Stimulated activated CD8-positive, alpha-beta memory T cell treated with anti-CD3 and anti-CD28 coated beads, Interleukin-12 subunit alpha, Interleukin-12 subunit beta, amount 100 ng/mL, for 1 hour (primary cell): ENCODE measurements around the gene BCL6B.
"Not testable (repeated sequence)": the region's sequence is repeated elsewhere in the genome, so short reads cannot be mapped to it uniquely, and the experiment has no call there.

Source experiments
- DNase-seq: peaks from one replicate; pipeline ENCODE4 v3.0.0-alpha.2; 2020; ENCODE audit warnings: low read depth

BCL6B gene, protein sequence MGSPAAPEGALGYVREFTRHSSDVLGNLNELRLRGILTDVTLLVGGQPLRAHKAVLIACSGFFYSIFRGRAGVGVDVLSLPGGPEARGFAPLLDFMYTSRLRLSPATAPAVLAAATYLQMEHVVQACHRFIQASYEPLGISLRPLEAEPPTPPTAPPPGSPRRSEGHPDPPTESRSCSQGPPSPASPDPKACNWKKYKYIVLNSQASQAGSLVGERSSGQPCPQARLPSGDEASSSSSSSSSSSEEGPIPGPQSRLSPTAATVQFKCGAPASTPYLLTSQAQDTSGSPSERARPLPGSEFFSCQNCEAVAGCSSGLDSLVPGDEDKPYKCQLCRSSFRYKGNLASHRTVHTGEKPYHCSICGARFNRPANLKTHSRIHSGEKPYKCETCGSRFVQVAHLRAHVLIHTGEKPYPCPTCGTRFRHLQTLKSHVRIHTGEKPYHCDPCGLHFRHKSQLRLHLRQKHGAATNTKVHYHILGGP

DNA sequence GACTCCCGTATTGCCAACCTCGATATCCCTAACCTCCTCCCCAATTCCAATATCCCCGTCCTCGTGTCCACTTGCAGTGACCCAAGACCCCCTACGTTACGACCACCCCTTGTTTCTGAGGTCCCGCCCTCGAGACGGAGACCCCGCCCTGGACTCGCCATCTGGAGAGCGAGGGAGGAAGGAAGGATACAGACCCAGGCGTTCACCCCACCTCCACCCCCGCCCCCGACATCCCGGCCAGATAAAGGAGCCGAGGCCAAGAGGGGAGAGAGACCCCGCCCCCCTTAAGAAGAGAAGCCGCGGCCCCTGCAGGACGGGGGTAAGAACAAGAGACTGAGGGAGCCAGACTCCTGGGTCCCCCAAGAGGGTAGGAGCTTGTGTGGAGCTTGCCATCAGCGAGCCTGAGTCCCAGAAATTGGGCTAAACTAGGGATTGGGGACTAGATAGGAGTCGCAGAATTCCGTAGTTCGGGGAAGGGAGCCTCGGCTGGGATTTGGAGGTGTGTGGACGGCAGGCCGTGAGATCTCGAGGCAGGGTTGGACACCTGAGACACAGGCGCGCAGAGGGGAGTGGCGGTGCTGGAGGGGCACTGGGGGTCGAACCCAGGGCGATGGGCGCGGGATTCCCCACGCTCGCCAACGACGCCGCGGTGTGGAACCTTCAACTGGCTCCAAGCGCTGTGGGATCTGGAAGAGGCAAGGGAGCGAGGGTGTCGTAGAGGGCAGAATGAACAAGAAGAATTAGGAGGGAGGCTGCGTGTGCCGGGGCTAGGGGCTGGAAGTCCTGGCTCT, at the start of gene BCL6B:
Gene BCL6B, plus strand, starts transcription at position 270 of the 791 bp plus-strand sequence. CDS start 622 bp downstream, outside the sequence.
- no peak for DNase-seq

- DNase-seq, result not testable (repeated sequence)
Observed at GRCh38 chr17:6979440-6979839, 43.4 kb upstream of the BCL6B start.

- DNase-seq, result no peak
Observed at GRCh38 chr17:6981426-6981825, 41.4 kb upstream of the BCL6B start.

DNA sequence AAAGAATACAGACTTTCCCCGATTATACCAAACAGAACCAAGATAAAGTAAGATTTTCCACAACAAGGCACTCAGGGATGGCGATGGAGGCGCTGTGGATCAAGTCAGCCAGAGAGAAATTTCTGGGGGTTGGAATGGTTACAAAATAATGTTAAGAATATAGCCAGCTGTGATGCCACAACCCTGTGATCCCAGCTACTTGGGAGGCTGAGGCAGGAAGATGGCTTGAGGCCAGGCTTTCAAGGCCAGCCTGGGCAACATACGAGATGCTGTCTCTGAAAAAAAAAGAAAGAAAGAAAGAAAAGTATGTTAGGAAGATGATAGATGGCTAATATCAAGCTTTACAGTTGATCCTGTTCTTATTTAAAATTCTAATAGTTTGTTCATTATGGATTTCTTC, 37.6 kb upstream of the BCL6B start:
- no peak for DNase-seq

DNA sequence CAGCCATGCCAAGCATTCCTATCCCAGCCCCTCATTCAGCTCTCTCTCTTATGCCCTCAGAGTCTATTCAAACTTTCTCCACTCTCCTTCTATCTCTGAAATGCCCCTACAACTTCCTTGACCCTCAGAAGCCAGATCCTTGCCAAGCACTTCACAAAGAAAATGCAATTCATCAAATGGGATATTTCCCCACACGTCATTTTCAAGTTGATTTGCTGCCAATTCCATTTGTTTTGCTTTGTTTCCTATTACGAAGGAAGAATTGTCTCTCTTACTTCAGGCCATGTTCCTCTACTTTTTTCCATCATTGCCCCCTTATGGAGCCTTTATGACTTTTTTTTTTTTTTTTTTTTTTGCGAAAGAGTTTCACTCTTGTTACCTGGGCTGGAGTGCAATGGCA, 36.2 kb upstream of the BCL6B start:
- no peak for DNase-seq

GRCh38 chr17:6989779-6990178, 33.1 kb upstream of the BCL6B start:
- no peak for DNase-seq

- not testable (repeated sequence) for DNase-seq
Observed at GRCh38 chr17:6993613-6994056, 29.2 kb upstream of the BCL6B start.

DNA sequence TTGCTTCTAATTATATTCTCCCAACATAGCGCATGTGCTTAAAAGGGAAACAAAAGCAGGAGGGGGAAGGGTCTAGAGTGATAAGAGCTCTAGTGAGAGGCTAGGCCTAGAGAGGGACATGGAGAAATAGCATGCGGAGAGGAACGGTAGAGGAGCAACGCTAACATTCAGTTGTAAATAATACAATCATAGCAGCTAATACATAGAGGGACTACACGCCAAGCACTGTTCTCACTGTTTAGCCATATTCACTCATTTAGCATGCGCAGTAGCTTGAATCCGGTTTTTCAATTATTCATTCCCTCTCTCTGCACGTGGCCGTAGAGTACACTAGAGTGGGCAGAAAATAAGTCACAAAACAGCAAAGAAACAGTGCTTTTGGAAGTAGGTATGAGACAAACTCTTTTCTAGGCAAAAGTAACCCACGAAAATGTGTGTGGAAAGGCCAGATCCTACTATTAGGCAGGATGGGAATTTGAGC, 28.7 kb upstream of the BCL6B start:
- DNase-seq, result no peak

GRCh38 chr17:6994666-6995256, 28.1 kb upstream of the BCL6B start:
- DNase-seq, result no peak

- no peak for DNase-seq
Observed at GRCh38 chr17:6995500-6996255, 27.2 kb upstream of the BCL6B start, which contains the start of gene ALOX12. ALOX12 (plus strand) TSS chr17:6996049; CDS start chr17:6996118, 69 bp downstream.

GRCh38 chr17:6996256-6997011, 26.4 kb upstream of the BCL6B start:
- DNase-seq, result no peak

- no peak for DNase-seq
Observed at GRCh38 chr17:6997171-6997570, 25.7 kb upstream of the BCL6B start.

GRCh38 chr17:6998855-6999508, 23.9 kb upstream of the BCL6B start:
- no peak for DNase-seq

DNA sequence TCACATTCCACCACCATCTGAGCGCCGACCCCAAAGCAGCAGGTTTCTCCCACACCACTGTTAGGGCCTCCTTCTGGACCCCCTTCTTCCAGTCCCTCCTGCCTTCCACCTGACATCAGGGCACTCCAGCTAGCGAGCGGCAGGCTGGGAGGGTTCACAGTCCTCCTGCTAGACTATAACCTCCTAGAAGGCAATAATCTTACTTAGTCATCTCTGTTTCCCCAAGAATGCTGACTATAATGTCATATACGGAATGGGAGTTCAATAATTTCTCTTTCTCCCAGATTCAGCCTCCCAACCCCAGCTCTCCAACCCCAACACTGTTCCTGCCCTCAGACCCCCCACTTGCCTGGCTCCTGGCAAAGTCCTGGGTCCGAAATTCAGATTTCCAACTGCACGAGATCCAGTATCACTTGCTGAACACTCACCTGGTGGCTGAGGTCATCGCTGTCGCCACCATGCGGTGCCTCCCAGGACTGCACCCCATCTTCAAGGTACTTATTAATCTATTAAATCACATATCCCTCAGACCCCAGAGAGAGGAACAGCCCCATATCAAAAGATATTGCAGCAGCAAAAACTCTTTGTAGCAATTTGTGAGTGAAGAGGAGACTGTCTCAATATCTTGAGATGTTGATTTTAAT, 21.4 kb upstream of the BCL6B start:
- no peak for DNase-seq

DNA sequence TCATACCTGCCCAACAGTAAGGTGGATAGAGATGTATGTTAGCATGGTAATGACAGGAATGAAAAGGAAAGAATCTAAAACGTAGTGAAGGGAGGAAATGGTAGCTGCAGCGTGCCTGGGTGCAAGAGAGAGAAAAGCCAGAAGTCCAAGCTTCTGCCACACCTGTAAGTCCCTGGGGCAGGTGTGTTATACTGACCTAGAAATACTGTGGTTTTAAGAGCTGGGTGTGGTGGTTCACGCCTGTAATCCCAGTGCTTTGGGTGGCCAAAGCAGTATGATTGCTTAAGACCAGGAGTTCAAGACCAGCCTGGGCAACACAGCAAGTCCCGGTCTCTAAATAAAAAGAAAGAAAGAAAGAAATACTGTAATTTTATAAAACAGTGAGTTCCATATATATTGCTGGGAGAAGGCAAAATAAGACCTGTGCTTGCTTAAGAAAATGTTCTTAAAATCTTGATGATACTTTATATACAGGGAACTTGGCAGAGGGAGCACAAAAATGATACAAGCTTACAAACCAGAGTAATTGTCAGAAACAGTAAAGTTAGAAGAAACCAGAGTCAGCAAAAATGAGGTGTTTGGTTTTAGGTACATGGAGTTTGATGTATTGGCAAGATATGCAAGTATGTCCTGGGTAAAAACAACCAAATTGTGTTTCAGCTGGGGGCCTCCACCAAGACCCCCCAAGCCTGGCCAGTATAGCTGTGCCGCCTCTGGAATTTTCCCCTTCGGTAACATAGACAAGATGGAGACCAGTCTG, 20.4 kb upstream of the BCL6B start:
- no peak for DNase-seq

DNA sequence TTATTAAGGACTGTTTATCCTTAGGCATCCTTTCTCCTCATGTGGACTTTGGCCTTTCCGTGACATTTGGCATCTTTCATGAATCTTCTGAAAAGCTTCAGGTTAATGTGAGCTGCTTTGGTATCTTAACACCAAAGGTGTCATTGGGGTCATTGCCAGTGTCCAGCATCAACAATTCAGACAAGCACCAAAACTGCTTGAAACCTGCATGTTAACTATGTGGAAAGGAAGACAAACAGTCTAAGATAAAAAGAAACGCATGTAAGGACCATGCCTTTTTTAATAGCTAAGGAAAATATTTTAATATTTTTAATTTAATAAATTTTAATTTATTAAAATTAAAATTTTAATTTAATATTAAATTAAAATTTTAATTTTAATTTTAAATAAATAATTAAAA, 19.1 kb upstream of the BCL6B start:
- DNase-seq, result no peak

GRCh38 chr17:7004398-7005253, 18.2 kb upstream of the BCL6B start:
- no peak for DNase-seq

GRCh38 chr17:7005716-7006115, 17.1 kb upstream of the BCL6B start:
- DNase-seq, result no peak
